HG03066 (cell line): Measurements from ENCODE around the gene FCSK.
"Not testable (repeated sequence)": the region's sequence is repeated elsewhere in the genome, so short reads cannot be mapped to it uniquely, and the experiment has no call there.

ENCODE experiments used
- ATAC-seq: cut with Tn5 transposase; IDR thresholded peaks from one replicate; pipeline ENCODE4 v1.9.1; 2021; ENCODE audit warnings: low read depth; ENCODE audit not compliant: unreplicated experiment

The FCSK gene

DNA sequence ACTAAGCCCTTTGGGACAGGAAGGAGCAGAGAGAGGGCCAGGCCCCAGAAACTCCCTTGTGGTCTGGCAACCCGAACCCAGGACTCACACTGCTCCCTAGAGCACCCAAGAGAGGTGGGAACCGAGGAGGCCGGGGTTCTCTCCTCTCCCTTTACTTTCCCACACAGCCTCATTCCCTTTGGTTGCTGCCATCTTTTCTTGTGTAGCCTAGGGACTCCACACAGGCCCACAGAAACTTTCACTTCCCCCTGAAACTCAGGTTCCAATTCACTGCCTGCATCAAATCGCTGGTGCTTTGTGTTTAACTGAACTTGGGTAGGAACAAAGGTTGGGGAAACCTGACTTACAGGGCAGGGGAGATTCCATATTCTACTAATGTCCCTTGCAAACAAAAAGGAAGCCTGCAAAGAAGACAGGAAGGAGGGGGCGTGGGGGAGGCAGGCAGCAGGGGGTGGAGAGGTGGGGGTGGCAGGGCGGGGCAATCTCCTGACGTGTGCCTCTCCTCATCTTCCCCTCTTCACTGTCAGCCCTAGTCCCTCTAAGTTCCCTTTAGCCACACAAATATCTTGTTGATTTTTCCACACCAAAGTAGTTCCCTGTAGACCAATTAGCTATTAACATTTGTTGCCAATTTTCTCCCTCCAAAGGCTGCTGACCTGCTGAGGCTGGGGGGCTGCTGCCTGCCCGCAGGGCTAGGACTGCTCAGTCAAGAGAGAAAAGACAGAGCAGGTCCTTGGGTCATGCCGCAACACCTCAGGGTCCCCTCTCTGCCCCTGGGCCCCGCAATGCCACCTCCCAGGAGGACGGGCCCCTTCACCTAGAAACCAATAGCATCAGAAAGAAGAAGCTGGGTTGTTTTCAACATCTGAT, 23.5 kb upstream of the FCSK start:
- peak; percentile 39 for ATAC-seq

DNA sequence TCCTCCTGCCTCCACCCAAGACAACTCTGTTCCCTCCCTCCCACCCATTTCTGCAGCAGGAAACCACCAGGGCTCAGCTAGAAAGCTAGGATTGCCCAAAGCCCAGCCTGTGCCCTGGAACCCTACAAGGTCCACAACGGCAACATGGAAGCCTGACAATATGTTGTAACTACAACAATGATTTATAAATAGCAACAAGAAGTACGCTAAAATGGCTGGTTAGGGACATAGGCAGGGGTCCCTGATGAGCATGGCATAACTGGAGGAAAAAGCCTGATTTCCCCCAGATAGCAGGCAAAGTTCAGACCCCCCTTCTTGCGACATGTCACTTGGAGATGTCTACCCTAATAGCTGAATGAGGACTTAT, 22.1 kb upstream of the FCSK start:
- no peak for ATAC-seq

GRCh38 chr16:70432723-70433457, 21.5 kb upstream of the FCSK start:
- ATAC-seq = peak; percentile 25

- no peak for ATAC-seq
Measured at GRCh38 chr16:70433458-70434103, 20.8 kb upstream of the FCSK start.

GRCh38 chr16:70434484-70435260, 19.7 kb upstream of the FCSK start:
- no peak for ATAC-seq

GRCh38 chr16:70437017-70437581, 17.3 kb upstream of the FCSK start:
- ATAC-seq = no peak

- no peak for ATAC-seq
Measured at GRCh38 chr16:70437582-70438557, 16.5 kb upstream of the FCSK start.

DNA sequence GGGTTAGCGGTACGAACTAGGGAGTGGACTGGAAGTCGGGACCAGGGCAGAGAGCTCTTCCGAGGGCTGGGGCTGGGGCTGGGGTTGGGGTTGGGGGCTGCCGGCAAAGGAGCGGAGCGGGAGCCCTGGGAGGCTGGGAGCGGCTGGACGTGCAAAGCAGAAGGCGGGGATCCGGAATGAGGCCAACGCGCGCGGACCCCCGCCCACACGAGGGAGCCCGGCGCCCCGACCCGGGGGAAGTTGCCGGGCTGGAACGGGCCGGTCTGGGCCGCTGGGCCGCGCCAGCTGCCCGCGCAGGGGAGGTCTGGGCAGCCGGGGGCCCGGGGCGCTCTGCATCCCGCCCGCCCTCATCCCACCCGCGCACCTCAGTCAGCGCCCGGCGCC, 15.8 kb upstream of the FCSK start:
- peak; percentile 10 for ATAC-seq

- peak; percentile 77 for ATAC-seq
Measured at GRCh38 chr16:70438969-70439862, 15.2 kb upstream of the FCSK start, which contains the start of gene ST3GAL2. Gene ST3GAL2, minus strand, starts transcription at chr16:70439100. Its CDS starts 40,570 bp downstream, at chr16:70398530.

DNA sequence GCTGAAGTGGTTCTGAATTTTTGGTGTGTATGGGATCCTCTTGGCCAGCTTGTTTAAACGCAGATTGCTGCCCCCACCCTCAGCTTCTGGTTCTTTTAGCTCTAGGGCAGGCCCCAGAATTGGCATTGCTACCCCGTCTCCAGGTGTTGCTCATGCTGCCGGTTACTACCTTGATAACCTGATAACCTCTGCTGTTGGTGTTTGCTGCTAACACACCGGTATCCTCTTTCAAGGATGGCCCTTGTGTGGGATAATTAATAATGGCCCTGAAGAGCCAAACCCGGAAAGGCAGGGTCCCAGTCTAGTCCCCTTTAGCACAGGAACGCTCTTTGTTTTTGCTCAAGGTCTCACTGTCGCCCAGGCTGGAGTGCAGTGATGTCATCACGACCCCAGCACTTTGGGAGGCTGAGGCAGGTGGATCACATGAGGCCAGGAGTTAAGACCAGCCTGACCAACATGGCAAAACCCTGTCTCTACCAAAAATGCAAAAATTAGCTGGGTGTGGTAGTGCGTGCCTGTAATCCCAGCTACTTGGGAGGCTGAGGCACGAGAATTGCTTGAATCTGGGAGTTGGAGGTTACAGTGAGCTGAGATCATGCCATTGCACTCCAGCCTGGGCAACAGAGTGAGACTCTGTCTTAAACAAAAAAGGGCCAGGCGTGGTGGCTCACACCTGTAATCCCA, 14.2 kb upstream of the FCSK start:
- ATAC-seq = no peak

GRCh38 chr16:70441406-70441990, 12.9 kb upstream of the FCSK start:
- no peak for ATAC-seq

DNA sequence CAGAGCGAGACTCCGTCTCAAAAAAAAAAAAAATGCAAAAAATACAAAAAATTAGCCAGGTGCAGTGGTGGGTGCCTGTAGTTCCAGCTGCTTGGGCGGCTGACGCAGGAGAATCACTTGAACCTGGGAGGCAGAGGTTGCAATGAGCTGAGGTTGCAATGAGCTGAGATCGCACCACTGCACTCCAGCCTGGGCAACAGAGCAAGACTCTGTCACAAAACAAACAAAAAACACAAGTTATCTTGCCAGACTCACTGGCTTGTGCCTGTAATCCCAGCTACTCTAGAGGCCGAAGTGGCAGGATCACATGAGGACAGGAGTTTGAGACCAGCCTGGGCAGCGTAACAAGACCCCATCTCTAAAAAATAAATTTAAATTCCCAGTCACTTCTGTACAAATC, 12.1 kb upstream of the FCSK start:
- ATAC-seq = no peak

- no peak for ATAC-seq
Measured at GRCh38 chr16:70444249-70445063, 9.9 kb upstream of the FCSK start.

DNA sequence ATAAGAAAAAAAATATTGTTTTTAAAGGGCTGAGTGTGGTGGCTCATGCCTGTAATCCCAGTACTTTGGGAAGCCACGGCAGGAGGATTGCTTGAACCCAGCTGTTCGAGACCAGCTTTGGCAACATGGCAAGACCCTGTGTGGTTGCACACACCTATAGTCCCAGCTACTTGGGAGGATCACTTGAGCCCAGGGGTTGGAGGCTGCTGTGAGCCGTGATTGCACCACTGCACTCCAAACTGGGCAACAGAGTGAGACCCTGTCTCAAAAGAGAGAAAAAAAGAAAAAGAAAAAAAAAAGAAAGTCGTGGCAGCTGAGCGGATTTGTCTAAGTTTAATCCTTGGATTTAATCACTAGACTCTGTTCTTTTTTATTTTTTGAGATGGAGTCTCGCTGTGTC, 6.3 kb upstream of the FCSK start:
- ATAC-seq = no peak

DNA sequence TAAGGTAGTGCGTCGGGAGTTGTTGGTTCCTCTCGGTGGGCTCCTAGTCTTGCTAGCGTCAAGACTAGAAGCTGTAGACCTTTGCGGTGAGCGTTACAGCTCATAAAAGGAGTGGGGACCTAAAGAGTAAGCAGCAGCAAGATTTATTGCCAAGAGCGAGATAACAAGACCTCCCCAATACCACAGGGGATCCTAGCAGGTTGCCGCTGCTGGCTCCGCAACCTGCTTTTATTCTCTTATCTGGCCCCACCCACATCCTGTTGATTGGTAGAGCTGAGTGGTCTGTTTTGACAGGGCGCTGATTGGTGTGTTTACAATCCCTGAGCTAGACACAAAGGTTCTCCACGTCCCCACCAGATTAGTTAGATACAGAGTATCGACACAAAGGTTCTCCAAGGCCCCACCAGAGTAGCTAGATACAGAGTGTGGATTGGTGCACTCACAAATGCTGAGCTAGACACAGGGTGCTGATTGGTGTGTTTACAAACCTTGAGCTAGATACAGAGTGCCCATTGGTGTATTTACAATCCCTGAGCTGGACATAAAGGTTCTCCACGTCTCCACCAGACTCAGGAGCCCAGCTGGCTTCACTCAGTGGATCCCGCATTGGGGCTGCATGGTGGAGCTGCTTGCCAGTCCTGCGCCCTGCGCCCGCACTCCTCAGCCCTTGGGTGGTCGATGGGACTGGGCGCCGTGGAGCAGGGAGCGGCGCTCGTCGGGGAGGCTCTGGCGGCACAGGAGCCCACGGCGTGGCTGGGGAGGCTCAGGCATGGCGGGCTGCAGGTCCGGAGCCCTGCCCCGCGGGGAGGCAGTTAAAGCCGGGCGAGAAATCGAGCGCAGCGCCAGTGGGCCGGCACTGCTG, 4.0 kb upstream of the FCSK start:
- not testable (repeated sequence) for ATAC-seq

DNA sequence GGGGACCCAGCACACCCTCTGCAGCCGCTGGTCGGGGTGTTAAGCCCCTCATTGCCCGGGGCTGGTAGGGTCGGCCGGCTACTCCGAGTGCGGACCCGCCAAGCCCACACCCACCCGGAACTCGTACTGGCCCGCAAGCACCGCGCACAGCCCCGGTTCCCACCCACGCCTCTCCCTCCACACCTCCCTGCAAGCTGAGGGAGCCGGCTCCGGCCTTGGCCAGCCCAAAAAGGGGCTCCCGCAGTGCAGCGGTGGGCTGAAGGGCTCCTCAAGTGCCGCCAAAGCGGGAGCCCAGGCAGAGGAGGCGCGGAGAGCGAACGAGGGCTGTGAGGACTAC, 3.4 kb upstream of the FCSK start:
- ATAC-seq = not testable (repeated sequence)
